ENCODE data around the gene PFKL. TPM values are rescaled to one million over a fixed set of nuclear protein-coding genes. Genes with fewer than 3 reads are reported as not detected.

Gene PFKL
- total RNA-seq, 1 donor from 2014 or later, result 125 TPM

DNA sequence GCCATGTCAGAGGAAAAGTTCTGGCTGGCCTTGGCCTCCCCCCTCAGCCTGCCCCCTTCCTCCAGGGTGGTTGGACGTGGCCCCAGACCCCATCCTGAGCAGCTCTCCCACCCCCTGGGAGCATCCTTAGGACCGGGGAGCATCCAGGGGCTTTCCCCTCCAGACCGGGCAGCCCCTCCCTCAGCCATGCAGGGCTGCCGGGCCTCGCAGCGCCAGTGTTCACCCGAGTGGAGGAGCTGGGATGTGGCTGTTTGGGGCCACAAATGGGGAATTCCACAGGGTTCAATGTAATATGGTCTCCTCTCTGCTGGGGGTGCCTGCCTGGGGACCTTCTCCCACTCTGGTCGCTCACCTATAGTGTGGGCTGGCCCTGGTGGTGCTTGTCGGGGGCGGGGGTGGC is 4.2 kb upstream of the PFKL start:
- DNase-seq (ENCODE audit: low read depth), result no peak
- no peak overlapping the region for H3K4me3 ChIP-seq (ENCODE audit: low read depth, low read length)
- no peak for TF ChIP-seq CTCF (conservative IDR thresholded peaks at IDR 0.05; ENCODE audit: low read depth, low read length)

DNA sequence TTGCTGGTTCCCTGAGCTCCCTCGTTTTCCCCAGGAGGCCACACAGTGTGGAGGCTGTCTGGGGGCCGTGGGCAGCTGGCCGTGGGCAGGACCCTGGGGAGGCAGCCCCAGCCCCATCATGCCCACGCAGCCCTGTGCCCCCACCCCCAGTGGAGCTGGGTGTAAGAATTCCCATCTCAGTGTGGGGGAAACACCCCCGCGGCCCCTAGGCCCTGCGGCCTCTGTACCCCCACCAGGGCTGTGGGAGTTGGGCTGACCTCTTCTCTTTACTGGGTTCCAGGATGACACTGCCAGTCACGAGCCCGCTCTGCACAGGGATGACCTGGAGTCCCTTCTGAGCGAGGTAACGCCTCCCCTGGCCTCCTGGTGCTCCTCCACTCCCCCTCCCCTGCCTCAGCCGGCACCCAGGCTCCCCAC is 3.7 kb upstream of the PFKL start:
- no peak for DNase-seq (ENCODE audit: low read depth)
- H3K4me3 ChIP-seq (ENCODE audit: low read depth, low read length), result no peak overlapping the region
- TF ChIP-seq CTCF (conservative IDR thresholded peaks at IDR 0.05; ENCODE audit: low read depth, low read length), result no peak

- H3K4me3 ChIP-seq (ENCODE audit: low read depth, low read length), result no peak overlapping the region
- TF ChIP-seq CTCF (conservative IDR thresholded peaks at IDR 0.05; ENCODE audit: low read depth, low read length), result no peak
- DNase-seq (ENCODE audit: low read depth), result no peak
Observed at GRCh38 chr21:44296916-44297315, 2.9 kb upstream of the PFKL start.

DNA sequence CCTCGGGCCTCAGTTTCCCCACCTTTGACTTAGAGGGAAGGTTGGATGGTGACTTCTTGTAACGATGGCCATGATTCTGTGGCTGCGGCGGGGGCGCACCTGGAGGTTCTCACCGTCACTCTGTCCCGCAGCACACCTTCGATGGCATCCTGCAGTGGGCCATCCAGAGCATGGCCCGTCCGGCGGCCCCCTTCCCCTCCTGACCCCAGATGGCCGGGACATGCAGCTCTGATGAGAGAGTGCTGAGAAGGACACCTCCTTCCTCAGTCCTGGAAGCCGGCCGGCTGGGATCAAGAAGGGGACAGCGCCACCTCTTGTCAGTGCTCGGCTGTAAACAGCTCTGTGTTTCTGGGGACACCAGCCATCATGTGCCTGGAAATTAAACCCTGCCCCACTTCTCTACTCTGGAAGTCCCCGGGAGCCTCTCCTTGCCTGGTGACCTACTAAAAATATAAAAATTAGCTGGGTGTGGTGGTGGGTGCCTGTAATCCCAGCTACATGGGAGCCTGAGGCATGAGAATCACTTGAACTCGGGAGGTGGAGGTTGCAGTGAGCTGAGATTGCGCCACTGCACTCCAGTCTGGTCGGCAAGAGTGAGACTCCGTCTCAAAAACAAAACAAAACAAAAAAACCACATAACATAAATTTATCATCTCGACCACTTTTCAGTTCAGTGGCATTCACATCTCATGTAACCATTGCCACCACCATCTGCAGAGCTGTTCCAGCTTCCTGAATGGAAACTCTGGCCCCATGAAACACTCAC is 2.1 kb upstream of the PFKL start:
- no peak for DNase-seq (ENCODE audit: low read depth)
- peak; percentile 86 for TF ChIP-seq CTCF (conservative IDR thresholded peaks at IDR 0.05; ENCODE audit: low read depth, low read length)

DNA sequence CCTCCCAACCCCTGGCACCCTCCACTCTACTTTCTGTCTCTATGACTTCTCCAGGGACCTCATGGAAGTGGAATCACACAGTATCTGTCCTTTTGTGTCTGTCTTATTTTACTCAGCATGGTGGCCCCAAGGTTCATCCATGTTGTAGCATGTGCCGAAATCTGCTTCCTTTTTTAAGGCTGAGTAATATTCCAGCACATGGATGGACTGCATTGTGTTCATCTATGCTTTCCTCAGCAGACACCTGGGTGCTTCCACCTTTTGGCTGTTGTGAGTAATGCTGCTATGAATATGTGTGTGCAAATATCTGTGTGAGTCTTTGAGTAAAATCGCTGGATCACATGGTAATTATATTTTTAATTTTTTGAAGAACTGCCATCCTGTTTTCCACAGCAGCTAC is 1.6 kb upstream of the PFKL start:
- DNase-seq (ENCODE audit: low read depth), result no peak
- TF ChIP-seq CTCF (conservative IDR thresholded peaks at IDR 0.05; ENCODE audit: low read depth, low read length), result peak; percentile 33
- H3K4me3 ChIP-seq (ENCODE audit: low read depth, low read length), result no peak overlapping the region

More for the DNA sequence above, 2.1 kb upstream of the PFKL start:
- H3K4me3 ChIP-seq (ENCODE audit: low read depth, low read length), result no peak overlapping the region

- no peak for DNase-seq (ENCODE audit: low read depth)
- TF ChIP-seq CTCF (conservative IDR thresholded peaks at IDR 0.05; ENCODE audit: low read depth, low read length), result no peak
- H3K4me3 ChIP-seq (ENCODE audit: low read depth, low read length), result peak overlapping the region; percentile 79
Observed at GRCh38 chr21:44299085-44299457, 782 bp upstream of the PFKL start.
